ENCODE measurements around the gene TNRC6A.
A peak's percentile ranks its signal among the peaks of the same experiment; 100 is the strongest.
"Not testable (repeated sequence)": the region's sequence is repeated elsewhere in the genome, so short reads cannot be mapped to it uniquely, and the experiment has no call there.

Gene TNRC6A

DNA sequence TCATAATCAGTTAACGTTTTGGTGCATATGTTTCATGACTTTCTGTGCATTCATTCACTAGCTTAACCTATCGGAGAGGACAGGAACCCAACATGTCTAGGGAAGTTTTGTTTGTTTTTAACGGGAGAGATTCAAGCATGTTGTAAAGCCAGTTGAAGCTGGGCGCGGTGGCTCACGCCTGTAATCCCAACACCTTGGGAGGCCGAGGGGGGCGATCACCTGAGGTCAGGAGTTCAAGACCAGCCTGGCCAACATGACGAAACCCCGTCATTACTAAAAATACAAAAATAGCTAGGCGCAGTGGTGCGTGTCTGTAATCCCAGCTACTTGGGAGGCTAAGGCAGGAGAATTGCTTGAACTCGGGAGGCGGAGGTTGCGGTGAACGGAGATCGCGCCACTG is 1.4 kb upstream of the TNRC6A start:
- DNase-seq (ENCODE audit: low spot score) = no peak

DNA sequence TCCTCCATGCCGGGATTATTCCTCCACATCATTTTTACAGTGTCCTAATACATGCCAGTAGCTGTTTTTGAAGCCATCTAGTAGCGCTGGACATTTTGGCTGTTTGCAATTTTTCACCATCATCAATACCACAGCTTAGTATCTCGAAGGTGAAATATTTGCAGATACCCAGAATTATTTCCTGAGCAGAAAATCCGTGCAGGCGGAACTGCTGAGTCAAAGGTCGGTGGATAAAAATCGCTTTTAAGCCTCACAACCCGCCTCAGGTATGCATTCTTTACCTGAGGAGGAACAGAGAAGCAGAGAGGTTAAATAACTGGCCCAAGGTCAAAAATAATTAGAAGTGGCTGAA is 584 bp upstream of the TNRC6A start:
- no peak for DNase-seq (ENCODE audit: low spot score)

DNA sequence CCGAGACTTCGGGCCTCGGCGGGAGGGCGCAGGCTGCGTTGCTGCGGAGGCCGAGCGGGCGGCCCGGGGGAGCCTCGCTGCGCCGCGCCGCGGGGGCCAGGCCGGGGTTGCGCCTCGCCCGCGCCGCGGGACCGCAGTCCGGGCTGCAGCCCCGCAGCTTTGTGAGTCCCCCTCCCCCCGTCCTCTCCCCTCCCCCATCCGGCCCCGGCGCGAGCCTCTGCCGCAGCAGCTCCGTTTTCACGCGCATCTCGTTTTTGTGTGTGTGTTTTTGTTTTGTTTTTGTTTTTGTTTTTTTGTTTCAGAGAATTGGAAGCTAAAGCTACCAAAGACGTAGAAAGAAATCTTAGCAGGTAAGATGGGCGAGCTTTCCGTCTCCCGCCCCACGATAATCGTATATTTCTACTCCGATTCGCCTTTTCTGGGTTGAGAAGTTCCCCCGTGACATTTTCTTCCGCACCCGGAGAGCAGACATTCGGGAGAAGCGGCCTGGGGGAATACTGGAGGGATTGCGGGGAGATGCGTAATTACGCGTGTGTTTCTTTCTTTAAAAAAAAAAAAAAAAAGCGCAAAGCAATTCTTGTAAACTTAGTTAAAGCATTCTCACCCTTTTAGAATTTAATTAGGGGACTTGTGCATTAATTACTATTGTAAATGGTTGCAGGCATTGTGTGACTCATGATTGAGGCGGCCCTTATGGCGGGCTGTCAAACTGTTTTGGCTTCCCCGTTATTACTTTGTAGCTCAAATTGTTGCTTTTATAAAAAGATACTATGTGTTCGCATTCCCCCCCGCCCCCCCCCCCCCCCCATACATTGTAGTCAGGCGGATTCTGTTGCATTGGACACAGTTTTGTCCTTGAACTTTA is 732 bp downstream of the TNRC6A start:
- peak; percentile 70 for DNase-seq (ENCODE audit: low spot score)

DNA sequence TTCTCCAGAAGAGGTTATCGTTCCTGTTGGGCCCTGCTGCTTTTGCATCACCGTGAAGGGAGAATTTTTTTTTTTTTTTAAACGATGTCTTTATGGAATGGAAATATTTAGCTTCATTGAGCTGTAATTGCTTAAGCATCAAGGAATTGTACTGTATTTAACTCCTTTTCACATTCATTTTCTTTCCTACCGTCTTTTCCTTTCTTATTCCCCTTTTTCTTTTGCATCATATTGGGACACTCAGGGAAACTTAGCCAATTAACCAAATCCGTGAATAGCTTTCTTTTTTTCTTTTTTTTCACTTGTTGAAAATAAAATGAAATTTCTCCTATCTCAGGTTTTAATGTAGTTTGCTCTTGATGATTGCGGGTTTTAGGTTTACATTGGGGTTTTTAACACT is 1.5 kb downstream of the TNRC6A start:
- DNase-seq (ENCODE audit: low spot score) = no peak

DNA sequence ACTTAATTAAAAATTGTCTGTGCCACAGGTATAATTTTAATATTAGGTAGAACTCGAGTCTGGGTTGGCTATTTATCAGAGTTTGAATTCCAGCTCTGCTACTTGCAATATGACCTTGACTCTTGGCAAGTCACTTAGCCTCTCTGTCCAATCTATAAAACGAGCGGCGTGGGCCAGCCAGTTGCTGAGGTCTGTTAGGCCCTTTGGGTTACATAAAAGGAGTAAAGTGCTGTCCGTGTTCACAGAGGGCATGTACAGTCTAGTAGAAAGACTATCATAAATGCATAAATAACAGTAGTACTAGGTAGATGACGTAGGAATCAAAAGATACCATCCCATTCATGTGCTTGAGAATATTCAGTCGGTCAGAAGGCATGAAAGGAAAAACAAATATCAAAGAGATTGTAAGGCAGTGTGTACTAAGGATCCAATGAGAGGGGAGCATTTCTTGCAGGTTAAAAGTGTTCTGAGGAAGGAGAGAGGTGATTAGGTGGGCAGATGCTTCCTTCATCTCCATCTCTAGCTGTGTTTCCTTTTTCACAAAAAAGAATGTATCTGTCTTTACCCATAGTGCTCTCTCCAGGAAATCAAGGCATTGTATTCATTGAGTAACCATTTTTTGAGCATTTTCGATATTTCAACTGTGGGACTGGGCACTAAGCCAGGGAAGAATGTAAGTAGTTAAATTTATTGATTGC is 2.4 kb downstream of the TNRC6A start:
- no peak for DNase-seq (ENCODE audit: low spot score)

DNA sequence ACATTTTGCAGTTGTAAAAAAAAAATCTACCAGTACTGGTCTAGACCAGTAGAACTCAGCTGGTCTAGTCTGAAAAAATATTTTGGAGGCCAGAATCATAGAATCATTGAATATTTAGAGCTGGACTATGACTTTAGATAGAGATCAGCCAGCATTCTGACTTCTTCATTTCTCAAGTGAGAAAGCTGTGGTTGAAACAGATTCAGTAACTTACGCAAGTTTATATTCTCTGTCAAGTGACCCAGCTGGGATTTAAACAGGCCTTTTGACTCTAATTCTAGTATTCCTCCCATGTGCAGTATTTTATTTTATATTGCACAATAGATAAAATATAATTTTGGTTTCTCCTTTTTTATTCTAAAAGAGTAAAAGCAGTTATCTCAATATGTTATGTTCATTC is 4.9 kb downstream of the TNRC6A start:
- no peak for DNase-seq (ENCODE audit: low spot score)

DNA sequence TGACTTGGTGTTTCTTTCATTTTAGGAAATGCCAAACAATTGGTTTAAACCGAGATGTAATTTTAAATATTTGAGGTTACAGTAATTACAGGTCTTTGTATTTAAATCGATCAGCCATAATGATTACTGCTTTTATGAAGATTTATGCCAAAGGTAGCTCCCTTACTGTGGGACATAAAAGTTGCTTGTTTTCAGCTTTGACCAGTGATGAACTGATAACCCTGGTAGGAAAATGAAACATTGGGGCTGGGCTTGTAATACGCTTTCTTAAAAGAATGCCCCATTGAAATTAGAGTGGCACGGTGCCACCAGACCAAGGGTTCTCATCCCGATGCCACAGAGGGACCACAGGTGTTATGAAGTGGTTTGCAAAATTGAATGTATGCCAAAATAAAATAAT is 7.3 kb downstream of the TNRC6A start:
- no peak for DNase-seq (ENCODE audit: low spot score)

DNA sequence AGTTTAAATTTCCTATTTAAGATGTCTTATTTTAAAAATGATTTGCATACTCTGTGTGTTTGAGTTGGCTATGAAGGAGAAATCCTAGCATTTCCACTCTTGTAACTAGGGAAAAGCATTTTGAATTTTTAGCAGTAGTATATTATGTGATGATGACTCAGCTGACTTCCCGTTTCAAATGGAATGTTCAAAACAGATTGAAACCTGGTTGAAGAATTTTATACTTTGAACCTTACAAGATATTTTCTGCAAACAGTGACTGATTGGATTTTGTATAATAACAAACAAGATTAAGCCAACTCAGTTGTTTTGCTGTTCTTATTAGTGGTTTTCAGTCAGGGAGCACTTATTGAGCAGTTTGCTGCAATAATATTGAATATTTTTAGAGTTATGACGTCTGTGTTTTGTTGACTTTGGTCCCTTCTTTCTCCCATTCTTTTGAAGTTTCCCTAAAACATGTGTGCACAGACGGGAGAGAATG is 8.0 kb downstream of the TNRC6A start:
- DNase-seq (ENCODE audit: low spot score) = no peak

DNA sequence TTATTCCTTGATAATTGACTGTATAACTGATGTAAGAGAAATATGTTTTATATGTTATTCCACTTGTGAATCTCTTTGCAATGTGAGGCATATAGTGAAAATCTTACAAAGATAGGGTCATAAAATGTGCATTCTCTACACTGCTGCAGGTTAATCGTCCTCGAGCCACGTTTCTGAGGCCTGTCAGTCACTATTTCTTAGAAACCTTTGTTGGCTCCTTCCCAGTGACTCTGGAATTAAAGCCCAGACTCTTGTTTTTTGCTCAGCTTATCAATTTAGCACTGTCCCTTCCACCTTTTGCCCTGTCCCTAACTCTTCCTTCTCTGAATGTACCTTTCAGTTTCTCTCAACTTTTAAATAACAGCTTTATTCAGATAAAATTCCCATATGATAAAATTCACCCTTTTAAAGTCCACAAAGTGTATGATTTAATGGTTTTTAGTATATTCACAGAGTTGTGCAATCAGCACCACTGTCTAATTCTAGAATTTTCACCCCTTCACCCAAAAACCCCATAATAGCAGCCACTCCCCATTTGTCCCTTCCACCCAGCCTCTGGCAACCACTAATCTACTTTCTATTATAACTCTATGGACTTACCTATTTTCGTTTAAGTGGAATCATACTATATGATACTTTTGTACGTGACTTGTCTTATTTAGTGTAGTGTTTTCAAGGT is 8.6 kb downstream of the TNRC6A start:
- no peak for DNase-seq (ENCODE audit: low spot score)

DNA sequence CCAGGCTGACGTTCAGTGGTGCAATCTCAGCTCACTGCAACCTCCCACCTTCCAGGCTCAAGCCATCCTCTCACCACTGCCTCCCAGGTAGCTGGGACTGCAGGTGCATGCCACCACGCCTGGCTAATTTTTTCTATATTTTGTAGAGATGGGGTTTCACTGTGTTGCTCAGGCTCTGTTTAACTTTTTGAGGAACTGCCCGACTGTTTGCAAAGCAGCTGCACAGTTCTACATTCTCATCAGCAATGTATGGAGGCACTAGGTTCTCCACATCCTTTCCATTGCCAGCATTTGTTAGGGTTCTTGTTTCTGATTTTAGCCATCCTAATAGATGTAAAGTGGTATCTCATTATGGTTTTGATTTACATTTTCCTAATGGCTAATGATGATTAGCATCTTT is 9.4 kb downstream of the TNRC6A start:
- DNase-seq (ENCODE audit: low spot score) = no peak

DNA sequence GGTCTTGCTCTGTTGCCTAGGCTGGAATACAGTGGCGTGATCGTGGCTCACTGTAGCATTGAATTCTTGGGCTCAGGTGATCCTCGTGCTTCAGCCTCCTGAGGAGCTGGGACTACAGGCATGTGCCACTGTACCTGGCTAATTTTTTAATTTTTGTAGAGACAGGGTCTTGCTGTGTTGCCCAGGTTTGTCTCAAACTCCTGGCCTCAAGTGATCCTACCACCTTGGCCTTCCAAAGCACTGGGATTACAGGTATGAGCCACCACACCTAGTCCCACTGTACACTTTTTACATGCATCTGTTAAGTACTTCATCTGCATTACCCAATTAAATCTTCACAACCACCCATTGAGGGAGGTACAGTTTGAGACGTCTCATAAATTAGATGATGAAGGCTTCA is 12.4 kb downstream of the TNRC6A start:
- no peak for DNase-seq (ENCODE audit: low spot score)

DNA sequence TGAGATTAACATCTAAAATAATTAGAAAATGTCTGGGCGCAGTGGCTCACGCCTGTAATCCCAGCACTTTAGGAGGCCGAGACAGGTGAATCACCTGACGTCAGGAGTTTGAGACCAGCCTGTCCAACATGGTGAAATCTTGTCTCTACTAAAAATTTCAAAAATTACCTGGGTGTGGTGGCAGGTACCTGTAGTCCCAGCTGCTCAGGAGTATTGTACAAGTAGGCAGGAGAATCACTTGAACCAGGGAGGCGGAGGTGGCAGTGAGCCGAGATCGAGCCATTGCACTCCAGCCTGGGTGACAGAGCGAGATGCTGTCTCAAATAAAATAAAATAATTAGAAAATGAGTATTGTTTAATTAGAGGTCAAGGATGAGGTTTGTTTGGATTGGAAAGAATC is 13.2 kb downstream of the TNRC6A start:
- DNase-seq (ENCODE audit: low spot score) = not testable (repeated sequence)

DNA sequence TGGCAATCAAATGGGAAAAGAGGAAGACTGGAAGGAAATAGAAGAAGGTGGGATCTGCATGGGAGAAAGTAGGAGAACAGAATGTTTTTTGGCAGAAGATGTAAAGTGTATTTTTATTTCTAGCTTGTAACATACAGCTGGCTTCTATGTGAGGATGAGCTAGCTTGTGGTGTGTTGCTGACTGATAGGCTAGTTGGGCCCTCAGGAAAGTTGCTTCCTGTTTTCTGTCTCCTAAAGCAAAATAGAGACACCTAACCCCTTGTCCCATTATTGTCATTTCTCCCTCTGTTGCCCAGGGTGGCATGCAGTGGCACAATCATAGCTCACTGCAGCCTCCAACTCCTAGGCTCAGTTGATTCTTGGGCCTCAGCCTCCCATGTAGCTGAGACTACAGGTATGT is 15.9 kb downstream of the TNRC6A start:
- no peak for DNase-seq (ENCODE audit: low spot score)

DNA sequence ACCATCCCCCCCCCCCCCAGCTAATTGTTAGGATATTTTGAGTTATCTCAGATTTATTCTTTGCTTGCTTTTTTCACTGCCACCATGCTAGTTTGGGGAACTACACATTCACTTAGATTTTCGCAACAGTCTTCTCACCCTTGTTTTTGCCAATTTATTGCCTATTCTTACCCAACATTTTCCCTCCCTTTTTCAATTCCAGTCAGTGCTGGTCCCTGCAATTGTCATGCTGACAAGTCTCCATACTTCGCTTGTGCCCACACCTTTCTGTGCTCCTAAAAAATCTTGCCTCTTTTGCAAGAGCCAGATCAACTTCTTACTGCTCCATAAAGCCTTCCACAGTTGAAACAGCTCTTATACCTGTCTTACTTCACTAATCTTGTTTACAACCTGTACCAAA is 16.3 kb downstream of the TNRC6A start:
- no peak for DNase-seq (ENCODE audit: low spot score)

DNA sequence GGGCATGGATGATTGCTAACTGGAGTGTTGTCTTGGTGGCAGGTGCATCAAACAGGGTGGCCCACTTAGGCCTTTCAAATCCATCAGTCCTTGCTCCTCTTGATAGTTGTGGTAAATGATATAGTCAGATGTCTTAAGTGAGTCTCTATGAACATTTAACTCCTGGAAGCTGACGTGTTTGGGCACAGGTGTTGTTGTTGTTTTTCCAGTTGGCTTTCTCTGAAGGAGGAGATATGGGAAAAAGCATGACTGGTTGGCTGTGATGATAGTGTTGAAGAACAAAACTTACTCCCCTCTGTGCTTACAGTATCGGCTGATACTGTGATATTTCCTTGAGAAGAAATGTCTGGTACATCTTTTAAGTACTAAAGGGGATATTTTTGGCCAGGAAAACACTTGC is 18.0 kb downstream of the TNRC6A start:
- DNase-seq (ENCODE audit: low spot score) = no peak

DNA sequence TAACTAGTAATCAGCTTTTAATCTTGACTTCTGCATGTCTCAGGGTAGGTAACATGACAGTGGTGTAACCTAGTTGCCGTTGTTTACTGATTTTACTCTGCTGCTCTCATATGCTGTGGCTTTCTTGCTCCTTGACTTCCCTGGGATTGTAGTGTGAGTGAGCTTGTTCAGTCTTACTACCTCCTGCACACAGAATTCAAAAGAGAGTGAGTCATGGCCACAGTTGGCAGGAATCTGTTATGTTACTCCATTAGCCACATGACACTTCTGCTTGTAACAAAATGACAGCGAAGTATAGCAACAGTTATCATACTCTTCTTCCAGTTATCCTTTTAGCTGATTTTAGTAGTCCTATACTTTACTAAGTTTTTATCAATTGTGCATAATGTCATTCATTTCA is 18.8 kb downstream of the TNRC6A start:
- DNase-seq (ENCODE audit: low spot score) = no peak

DNA sequence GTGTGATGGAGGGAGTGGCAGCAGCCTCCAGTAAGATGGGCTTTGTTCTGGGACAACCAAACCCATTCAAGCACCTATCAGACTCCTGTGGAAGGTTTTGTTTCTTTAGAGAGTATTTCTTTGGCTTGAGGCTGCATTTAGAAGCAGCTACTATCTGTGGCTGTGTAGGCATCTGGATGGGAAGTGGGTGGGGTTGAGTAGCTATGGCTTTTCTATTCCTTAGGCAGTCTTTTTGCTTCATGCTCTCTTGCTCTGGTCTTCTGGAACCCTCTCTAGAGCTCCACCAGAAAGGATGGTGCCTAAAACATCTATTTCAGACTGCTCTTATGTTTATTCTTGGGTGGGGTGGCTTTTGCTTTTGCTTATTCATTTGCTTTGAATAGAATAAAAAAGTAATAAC is 19.9 kb downstream of the TNRC6A start:
- no peak for DNase-seq (ENCODE audit: low spot score)

DNA sequence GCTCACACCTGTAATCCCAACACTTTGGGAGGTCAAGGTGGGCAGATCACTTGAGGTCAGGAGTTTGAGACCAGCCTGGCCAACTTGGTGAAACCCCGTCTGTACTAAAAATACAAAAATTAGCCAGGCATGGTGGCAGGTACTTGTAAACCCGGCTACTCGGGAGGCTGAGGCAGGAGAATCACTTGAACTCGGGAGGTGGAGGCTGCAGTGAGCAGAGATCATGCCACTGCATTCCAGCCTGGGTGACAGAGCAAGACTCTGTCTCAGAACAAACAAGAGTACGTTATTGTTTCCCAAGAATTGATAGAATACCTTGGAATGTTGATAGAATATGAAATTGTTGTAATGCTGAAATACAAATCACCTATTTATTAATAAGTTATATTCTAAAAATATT is 20.4 kb downstream of the TNRC6A start:
- not testable (repeated sequence) for DNase-seq (ENCODE audit: low spot score)

DNA sequence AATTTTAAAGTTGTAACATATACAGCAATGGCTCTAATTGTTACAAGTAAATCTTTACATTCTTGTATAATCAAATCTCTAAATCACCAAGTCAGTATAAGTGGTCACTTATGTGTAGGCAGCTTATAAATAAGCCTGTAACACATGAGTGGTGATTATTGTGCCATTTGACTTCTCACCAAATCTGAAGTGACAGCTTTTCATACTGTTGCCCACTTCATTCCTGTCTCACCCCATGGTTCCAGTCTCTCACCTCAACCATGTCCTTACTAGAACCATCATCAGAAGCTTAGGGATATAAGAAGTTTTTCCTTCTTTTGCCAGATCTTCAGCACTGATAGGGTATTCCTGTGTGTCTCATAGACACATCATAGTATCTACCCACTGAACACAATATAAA is 23.5 kb downstream of the TNRC6A start:
- no peak for DNase-seq (ENCODE audit: low spot score)

DNA sequence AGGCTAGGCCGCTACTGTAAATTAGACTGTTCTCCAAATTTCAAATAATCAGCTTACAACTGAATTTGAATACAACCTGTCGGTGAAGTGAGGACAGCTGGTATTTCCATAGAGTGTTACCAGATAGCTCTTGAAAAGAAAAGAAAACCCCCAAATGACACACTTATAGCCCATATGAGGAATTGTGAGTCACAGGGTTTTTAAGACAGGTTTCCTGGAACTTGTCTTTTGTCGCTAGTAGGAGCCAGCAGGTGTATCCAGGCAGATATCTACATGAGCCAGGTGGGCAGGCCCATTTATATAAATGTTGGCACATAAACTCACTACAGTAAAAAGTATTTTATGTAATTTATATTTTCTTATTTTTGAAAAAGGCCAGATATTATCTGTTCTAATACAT is 24.0 kb downstream of the TNRC6A start:
- no peak for DNase-seq (ENCODE audit: low spot score)

DNA sequence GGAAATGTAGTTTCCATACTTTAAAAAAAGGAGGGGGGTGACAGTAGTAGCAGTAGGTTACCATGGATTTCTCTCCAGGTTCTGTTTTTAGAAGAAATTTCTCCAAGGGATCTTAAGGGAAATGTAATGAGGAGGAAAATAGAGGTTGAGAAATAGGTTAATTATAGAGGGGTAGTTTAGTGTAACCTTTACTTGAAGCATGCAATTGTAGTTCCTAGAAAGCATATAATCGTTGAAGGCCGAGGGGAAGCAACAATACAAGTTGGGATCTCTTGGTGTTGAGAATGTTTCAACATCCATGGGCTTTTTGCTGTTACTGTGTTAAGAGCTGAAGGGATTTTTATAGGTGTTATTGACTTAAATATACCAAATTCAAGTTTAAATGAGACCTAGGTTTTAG is 25.1 kb downstream of the TNRC6A start:
- no peak for DNase-seq (ENCODE audit: low spot score)

DNA sequence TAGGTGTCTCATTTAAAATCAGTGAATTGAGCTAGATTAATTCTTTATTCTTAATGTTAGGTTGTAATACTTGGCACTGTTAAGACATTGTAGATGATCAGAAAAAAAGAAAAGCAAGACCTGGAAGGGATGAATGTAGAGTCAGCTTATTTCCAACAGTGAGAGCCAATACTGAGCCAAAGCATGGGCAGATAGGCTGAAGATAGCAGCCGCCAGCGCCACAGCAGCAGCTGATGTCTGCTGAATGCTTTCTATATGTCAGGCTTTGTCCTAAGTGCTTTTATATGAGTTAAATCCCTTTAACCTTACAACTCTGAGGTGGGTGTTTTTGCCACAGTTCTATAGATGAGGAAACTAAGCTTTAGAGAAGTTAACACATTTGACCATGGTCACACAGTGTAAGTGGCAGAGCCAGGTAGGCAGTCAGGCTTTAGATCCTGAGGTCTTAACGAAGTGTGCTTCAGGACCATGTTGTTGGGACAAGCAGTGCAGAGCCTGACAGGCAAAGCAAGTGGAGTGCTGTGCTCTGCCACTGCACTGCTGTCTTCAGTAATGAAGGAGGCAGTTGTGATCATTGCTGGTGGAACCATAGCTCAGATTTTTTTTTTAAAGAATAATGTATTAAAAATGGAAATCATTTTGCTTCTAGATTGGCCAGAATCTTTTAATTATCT is 25.9 kb downstream of the TNRC6A start:
- DNase-seq (ENCODE audit: low spot score) = no peak

DNA sequence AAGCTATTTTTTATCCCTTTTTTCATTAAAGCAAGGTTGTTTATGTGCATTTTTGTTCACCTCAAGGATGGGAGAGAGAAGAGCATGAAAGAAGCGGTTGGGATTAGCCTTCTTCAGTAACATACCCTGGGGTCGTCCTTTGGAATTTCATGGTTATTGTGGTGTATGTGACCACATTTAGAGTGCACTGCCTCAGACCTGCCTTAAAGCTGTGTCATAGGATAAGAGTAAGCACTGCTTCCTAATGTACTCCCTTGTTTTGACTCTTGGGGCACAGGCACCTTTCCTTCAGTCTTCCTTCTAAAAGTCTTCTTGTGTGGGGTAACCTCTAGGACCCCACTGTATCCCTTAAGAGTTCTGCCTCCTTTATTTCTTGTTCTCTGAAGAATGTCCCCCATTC is 28.9 kb downstream of the TNRC6A start:
- DNase-seq (ENCODE audit: low spot score) = no peak
